ENCODE results near the gene SLC44A3.

The SLC44A3 gene

DNA sequence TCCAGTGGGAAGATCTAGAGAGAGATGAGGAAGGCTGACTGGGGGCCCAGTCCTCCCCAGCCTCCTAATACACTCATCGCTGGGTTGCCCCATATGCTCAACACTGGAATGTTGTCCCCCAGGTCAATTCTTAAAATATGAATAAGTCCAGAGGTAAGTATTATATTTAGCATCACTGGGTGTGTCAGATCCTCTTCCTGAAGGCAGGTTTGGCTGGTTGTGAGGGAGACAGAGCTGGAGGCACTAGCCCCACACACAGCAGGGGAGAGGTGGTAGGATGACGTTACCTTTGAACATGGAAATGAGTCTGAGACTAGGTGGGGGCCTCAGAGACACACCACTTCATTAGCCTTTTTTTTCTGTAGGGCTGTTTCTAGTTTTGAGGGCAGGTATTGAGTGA is 42.6 kb downstream of the SLC44A3 start:
- TF ChIP-seq, protein P1, sequence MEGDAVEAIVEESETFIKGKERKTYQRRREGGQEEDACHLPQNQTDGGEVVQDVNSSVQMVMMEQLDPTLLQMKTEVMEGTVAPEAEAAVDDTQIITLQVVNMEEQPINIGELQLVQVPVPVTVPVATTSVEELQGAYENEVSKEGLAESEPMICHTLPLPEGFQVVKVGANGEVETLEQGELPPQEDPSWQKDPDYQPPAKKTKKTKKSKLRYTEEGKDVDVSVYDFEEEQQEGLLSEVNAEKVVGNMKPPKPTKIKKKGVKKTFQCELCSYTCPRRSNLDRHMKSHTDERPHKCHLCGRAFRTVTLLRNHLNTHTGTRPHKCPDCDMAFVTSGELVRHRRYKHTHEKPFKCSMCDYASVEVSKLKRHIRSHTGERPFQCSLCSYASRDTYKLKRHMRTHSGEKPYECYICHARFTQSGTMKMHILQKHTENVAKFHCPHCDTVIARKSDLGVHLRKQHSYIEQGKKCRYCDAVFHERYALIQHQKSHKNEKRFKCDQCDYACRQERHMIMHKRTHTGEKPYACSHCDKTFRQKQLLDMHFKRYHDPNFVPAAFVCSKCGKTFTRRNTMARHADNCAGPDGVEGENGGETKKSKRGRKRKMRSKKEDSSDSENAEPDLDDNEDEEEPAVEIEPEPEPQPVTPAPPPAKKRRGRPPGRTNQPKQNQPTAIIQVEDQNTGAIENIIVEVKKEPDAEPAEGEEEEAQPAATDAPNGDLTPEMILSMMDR (IDR thresholded peaks at IDR 0.05; ENCODE audit: low read depth, low read length): no peak
- Histone ChIP-seq H3K27me3 (ENCODE audit: insufficient read depth, low read depth, severe bottlenecking) (no peaks in the 10 kb centered on the region), H3K36me3 (no peaks in the 10 kb centered on the region), H3K27ac (no peak overlapping the region), H3K9me3 (ENCODE audit: severe bottlenecking) (no peaks in the 10 kb centered on the region), H3K4me3 (ENCODE audit: low read depth, low read length) (no peak overlapping the region)
- DNase-seq: no peak

DNA sequence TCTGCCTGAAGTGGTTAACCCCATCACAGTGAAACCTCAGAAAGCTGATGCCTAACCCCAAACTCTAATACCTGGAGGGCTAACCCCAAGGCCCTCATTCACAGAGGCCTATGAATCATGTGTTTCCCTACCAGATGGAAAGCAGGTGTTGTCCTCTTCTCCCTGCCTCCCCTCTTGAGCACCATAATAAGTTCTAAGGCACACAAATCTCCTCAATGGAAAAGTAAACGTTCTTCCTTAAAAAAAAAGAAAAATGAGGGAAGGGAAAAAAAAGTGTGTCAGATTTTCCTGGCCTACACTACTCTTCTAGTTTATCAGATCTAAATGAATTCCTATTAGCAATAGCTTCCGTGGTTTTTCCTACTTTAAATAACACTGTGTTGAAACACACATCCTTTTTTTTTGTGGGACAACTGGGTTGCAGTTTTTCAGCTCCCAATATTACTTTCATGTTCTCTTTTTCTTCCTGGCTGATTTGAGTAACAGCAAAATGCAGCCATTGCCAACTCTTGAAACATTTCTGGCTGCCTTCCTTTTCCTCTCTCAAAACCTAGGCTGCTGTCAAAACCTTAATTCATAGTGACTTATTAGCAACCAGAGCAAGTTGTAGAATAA is 43.2 kb downstream of the SLC44A3 start:
- Histone ChIP-seq H3K27ac (no peak overlapping the region), H3K9me3 (ENCODE audit: severe bottlenecking) (no peaks in the 10 kb centered on the region), H3K36me3 (no peaks in the 10 kb centered on the region), H3K4me3 (ENCODE audit: low read depth, low read length) (no peak overlapping the region), H3K27me3 (ENCODE audit: insufficient read depth, low read depth, severe bottlenecking) (no peaks in the 10 kb centered on the region)
- no peak for DNase-seq
- TF ChIP-seq, protein P1 (IDR thresholded peaks at IDR 0.05; ENCODE audit: low read depth, low read length): no peak

DNA sequence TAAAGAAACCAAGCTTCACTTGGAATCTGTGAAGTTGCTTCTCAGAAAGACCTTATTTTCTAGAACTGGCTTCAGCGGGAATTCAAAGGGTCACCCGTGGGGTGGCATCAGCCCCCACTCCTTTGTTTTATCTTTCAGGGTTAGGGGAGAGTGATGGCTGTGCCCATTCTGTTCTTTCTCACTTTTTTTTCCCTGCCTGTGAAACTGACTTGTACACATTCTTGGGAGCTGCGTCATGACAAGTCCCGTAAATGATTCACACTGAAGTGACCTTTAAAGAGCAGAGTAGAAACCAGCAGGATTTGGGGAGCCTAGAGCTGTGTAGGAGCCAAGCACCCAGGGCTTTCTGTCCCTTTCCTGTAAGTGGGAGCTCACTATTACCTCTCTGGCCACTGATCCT is 43.8 kb downstream of the SLC44A3 start:
- Histone ChIP-seq H3K9me3 (ENCODE audit: severe bottlenecking) (no peaks in the 10 kb centered on the region), H3K27ac (no peak overlapping the region), H3K27me3 (ENCODE audit: insufficient read depth, low read depth, severe bottlenecking) (no peaks in the 10 kb centered on the region), H3K36me3 (no peaks in the 10 kb centered on the region), H3K4me3 (ENCODE audit: low read depth, low read length) (no peak overlapping the region)
- TF ChIP-seq, protein P1 (IDR thresholded peaks at IDR 0.05; ENCODE audit: low read depth, low read length): no peak
- no peak for DNase-seq

DNA sequence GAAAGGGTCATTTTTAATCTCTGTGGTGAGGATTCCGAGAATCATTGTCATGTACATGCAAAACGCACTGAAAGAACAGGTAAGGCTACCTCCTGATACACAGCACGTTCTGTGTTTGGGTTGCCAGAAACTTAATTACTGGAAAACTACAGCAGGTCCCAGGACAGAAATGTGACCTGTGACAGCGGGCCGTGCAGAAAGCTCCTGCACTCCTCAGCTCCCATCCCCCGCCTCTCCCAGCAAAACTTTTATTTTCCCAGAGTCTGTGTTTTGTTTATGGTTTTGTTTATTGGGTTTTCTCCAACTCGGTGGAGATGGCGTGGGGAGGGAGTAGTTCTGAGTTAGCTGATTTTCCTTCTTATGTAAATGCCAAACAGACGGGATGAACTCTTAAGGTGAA is 44.7 kb downstream of the SLC44A3 start:
- no peaks in the 10 kb centered on the region for H3K27me3 ChIP-seq (ENCODE audit: insufficient read depth, low read depth, severe bottlenecking)
- no peak overlapping the region for H3K4me3 ChIP-seq (ENCODE audit: low read depth, low read length)
- DNase-seq: no peak
- TF ChIP-seq, protein P1 (IDR thresholded peaks at IDR 0.05; ENCODE audit: low read depth, low read length): no peak
- no peaks in the 10 kb centered on the region for H3K36me3 ChIP-seq
- H3K9me3 ChIP-seq (ENCODE audit: severe bottlenecking): no peaks in the 10 kb centered on the region
- no peak overlapping the region for H3K27ac ChIP-seq

DNA sequence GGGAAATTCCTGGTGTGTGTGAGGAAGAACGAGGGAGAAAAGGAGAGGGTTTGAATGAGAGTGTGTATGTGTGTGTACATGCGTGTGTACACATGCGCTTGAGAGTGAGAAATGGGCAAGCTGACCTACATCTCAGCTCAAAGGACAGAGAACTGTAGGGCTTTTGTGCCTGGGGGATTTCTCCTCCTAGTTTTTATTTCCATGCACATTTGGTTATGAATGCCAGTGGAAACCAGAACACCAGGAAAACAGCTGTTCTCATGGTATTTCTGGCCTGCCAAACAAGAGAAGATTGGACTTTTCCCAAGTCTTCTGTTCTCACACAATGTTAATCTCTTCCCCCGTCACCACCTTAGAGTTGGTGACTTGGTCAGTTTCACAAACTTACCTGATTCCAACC is 45.2 kb downstream of the SLC44A3 start:
- no peaks in the 10 kb centered on the region for H3K9me3 ChIP-seq (ENCODE audit: severe bottlenecking)
- H3K27me3 ChIP-seq (ENCODE audit: insufficient read depth, low read depth, severe bottlenecking): no peaks in the 10 kb centered on the region
- no peak overlapping the region for H3K4me3 ChIP-seq (ENCODE audit: low read depth, low read length)
- no peak for DNase-seq
- no peak overlapping the region for H3K27ac ChIP-seq
- TF ChIP-seq, protein P1 (IDR thresholded peaks at IDR 0.05; ENCODE audit: low read depth, low read length): no peak
- no peaks in the 10 kb centered on the region for H3K36me3 ChIP-seq

DNA sequence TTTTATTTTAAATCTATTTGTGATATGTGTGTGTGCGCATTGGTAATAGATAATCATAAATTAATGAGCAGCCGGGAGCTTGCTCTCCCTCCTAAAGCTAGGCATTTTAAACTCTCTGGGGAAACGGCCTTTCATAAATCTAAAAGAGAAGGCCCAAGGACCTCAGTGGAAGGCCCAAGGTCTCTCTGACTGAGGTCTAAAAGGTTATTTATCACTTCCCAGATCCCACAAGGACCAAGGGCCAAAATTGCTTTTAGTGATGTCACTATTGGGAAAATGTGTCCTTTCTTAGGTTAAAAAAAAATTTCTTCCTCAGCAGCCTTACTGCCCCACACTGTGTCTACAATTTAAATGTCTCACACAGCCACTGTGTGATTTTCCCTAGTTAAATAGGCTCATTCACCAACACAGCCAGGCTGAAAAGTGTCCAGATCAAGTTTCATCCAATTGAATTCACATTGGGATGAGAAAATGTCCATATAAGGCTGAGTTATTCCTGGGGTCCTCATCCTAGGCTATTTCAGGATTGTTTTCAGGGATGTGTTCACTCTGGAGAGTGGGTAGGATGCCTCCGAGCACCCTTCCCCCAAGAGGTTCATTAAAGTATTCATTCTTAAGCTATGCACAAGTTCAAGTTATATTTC is 46.1 kb downstream of the SLC44A3 start:
- Histone ChIP-seq H3K9me3 (ENCODE audit: severe bottlenecking) (no peaks in the 10 kb centered on the region), H3K27ac (no peak overlapping the region), H3K4me3 (ENCODE audit: low read depth, low read length) (no peak overlapping the region), H3K27me3 (ENCODE audit: insufficient read depth, low read depth, severe bottlenecking) (no peaks in the 10 kb centered on the region), H3K36me3 (no peaks in the 10 kb centered on the region)
- DNase-seq: no peak
- TF ChIP-seq, protein P1 (IDR thresholded peaks at IDR 0.05; ENCODE audit: low read depth, low read length): no peak

Measured in WERI-Rb-1 (cell line).